Stimulated activated CD4-positive, alpha-beta T cell treated with anti-CD3 and anti-CD28 coated beads, Interleukin-4, amount 100 ng/mL, for 24 hours (primary cell): Measurements from ENCODE around the gene OBSCN.
A peak's percentile ranks its signal among the peaks of the same experiment; 100 is the strongest.

Source experiments
- DNase-seq: peaks from one replicate; pipeline ENCODE4 v3.0.0-alpha.2; 2020

Gene OBSCN

GRCh38 chr1:228190778-228191177 lies 17.1 kb upstream of the OBSCN start:
- DNase-seq, result no peak

GRCh38 chr1:228194436-228194835 lies 13.4 kb upstream of the OBSCN start:
- no peak for DNase-seq

GRCh38 chr1:228194921-228195812 lies 12.7 kb upstream of the OBSCN start:
- DNase-seq, result no peak

- no peak for DNase-seq
Observed at GRCh38 chr1:228197555-228198147, 10.2 kb upstream of the OBSCN start.

GRCh38 chr1:228198977-228199590 lies 8.8 kb upstream of the OBSCN start:
- no peak for DNase-seq

- no peak for DNase-seq
Observed at GRCh38 chr1:228204958-228205357, 2.9 kb upstream of the OBSCN start.

- no peak for DNase-seq
Observed at GRCh38 chr1:228205526-228206436, 2.1 kb upstream of the OBSCN start.

- no peak for DNase-seq
Observed at GRCh38 chr1:228206582-228207351, 1.1 kb upstream of the OBSCN start.

- DNase-seq, result no peak
Observed at GRCh38 chr1:228207381-228207810, 448 bp upstream of the OBSCN start.

- no peak for DNase-seq
Observed at GRCh38 chr1:228208831-228209551, 1.1 kb downstream of the OBSCN start.

GRCh38 chr1:228209657-228210056 lies 1.8 kb downstream of the OBSCN start:
- DNase-seq, result no peak

GRCh38 chr1:228210076-228210651 lies 2.3 kb downstream of the OBSCN start:
- DNase-seq, result no peak

- DNase-seq, result no peak
Observed at GRCh38 chr1:228210712-228211530, 3.1 kb downstream of the OBSCN start.

- DNase-seq, result no peak
Observed at GRCh38 chr1:228211531-228212414, 3.9 kb downstream of the OBSCN start.

- no peak for DNase-seq
Observed at GRCh38 chr1:228212415-228212965, 4.6 kb downstream of the OBSCN start.

GRCh38 chr1:228212966-228213844 lies 5.4 kb downstream of the OBSCN start:
- DNase-seq, result peak; percentile 90
